ENCODE results near the gene RTL10.
A peak's percentile ranks its signal among the peaks of the same experiment; 100 is the strongest.

RTL10 gene

GRCh38 chr22:19875531-19876313 is 21.0 kb upstream of the RTL10 start:
- no peak for DNase-seq

GRCh38 chr22:19875061-19875530 is 20.4 kb upstream of the RTL10 start:
- DNase-seq, result no peak

GRCh38 chr22:19874307-19875060 is 19.8 kb upstream of the RTL10 start:
- peak; percentile 57 for DNase-seq

DNA sequence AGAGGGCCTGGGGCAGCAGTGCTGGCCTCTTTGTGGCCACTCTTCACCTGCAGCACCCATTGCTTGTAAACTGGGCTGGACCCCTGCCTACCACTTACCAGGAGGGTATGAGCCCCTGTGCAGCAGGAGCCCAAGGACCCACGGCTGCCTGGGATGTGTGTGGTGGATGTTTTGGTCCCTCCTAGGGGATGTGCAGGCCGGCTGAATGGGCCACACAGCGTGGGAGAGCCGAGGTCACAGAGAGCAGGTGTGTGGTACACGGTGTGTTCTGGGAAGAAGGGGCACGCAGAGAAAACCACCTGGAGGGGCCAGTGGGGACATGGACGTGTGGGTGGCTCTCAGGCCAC is 19.3 kb upstream of the RTL10 start:
- no peak for DNase-seq

DNA sequence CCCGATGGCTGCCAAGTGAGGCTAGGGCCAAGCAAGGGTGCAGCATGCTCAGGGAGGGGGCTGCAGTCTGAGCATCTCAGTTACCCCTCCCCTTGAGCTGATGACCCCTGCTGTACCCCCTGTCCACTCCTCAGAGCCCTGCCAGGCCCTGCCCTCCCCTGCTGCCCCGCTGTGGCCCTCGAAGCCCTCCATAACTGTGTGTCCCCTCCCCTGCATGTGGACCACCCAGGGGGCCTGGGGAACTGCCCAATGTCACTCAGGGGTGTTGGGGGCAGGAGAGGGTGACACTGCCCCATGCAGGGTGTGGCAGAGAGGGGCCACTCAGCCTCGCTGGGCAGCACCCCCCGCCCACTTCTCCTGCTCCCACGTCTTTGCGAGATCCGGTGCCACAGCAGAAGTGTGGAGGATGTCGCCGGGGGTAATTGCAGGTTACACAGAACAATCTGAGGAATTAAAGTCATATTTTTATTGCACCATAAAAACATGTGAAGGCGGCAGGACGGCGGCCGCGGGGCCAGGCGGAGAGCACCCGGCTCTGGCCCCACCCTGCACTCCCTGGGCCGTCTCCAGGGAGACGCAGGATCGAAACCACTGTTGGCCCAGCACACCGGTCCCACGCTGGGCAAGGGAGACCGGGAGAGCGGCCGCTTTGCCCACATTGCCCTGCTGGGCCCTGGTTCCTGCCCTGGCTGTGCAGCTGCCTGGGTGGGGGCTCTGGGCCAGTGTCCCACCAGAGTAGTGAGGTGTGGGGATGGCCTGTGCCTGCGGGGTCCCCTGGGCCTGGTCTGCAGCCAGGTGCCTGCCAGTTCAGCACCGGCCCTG is 18.7 kb upstream of the RTL10 start:
- DNase-seq, result no peak

- DNase-seq, result no peak
Measured at GRCh38 chr22:19872779-19873137, 18.1 kb upstream of the RTL10 start.

DNA sequence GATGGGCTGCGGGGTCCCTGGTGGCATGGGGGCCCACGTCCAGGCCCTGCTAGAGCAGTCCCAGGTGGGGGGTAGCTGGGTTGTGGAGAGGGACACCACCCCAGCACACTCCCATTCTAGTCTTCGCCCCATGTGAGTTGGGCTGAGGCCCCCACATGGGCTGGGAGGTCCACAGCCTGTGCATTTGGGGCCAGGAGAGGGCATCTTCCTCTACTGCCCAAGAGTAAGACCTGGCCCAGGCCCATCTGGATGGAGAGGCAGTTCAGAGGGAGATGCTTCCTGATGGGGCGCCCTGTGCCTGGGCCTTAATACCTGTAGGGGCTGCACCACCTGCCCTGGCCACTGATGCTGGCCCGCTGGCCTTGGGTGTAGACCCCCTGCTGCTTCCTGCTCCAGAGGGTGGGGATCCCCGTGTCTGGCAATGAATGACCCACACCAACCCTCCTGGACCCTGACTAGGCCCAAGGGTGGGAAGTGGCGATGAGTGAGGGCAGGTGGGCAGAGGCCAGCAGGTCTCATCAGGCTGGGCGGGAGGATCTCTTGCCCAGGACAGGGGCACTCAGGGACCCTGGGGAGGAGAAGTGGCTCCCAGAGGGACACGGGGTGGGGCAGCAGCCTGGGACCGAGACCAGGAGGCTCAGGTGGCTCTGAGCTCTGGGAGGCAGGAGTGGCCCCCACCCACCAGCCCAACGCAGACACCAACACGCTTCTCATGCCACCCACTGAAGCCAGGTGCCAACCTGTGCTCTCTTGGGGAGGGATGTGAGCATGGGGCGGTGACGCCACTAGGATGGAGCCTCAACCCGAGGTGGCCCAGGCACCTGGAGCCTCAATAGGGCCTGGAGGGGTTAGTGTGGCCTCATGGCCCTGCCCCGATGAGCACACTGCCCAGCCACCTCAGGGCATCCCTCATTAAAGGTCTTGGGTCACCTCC is 17.4 kb upstream of the RTL10 start:
- peak; percentile 1 for DNase-seq

GRCh38 chr22:19871023-19871844 is 16.6 kb upstream of the RTL10 start:
- DNase-seq, result peak; percentile 0

DNA sequence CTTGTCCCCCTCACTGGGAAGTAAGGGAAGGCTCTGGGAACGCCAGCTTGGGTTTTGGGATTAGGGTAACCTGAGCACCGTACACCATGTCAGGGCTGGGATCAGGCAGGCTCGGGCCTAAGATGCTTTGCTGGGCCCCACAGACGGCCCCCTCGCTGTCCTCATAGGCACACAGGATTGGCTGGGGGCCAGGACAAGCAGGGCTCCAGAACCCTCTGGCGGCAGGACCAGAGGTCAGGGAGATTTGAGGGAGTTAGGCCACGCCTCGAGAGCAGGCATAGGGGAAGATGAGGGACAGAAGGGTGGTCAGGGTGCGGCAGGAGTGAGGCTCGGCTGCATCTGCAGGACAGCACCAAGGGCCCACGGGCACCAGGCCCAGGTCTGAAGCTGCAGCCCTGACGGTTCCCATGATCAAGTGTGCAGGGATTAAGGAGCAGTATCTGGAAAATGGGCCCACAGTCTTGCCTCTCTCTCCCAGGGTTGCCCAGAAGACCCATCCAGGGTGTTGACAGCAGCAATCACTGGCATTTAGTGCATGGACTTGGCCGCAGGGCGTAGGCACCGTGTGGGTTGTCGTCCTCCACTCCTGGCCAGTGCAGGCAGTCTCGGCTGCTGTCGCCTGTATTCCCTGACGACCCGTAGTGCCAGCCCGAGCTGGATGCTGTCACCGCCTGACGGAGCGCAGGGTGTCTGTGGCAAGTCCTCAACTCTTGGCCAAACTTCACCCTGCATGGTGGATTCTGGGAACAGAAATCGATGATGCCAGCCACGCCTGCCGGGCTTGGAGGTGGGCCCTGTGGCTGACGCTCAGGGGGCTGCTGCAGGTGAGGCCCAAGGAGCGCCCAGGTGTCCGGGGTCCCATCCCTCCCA is 15.7 kb upstream of the RTL10 start:
- no peak for DNase-seq

- peak; percentile 0 for DNase-seq
Measured at GRCh38 chr22:19869497-19870152, 15.0 kb upstream of the RTL10 start.

DNA sequence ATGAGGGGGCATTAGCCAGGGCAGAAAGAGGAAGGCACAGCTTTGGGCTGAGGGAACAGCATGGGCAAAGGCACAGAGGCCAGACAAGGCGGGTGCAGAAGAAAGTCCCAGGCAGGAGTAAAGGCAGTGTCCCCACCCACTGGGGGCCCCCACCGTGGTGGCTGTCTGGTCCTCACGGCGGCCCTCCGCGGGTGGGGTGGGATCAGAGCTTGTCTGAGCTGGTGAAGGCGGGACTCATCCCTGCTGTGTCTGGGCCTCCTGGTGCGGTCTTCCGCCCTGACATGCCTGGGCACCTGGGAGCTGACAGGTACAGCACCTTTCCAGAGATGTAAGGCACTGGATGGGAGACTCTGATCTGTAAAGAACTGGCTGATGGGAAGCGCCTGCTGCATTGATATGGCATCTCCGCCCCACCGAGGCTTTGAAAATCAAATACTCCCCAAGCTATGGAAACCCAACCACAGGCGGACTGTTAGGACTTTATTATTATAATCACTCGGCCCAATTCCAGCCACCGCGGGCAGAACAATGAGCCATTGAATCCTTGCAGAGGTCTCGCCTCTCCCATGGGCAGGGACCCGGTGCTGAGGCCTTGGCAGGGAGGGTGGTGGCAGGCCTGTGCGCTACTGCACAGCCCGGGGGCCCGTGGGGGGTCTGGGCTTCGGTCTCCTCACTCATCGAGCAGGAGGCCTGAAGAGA is 14.2 kb upstream of the RTL10 start:
- DNase-seq, result peak; percentile 1

DNA sequence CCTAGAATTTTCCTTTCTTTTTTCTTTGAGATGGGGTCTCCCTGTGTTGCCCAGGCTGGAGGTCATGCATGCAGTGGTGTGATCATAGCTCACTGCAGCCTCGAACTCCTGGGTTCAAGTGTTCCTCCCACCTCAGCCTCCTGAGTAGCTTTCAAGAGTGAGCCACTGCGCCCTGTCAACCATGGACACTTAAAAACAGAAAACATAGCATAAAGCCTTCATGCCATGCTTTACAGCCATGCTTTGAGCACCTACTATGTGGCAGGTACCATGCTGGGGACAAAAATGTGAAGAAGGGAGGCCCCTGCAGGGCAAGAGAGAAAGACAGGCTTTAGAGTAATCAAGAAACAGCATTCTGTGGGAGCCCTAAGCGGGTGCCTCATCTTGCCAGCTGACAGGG is 13.7 kb upstream of the RTL10 start:
- no peak for DNase-seq

- no peak for DNase-seq
Measured at GRCh38 chr22:19867617-19868016, 12.9 kb upstream of the RTL10 start.

- no peak for DNase-seq
Measured at GRCh38 chr22:19866665-19867009, 12.0 kb upstream of the RTL10 start.

DNA sequence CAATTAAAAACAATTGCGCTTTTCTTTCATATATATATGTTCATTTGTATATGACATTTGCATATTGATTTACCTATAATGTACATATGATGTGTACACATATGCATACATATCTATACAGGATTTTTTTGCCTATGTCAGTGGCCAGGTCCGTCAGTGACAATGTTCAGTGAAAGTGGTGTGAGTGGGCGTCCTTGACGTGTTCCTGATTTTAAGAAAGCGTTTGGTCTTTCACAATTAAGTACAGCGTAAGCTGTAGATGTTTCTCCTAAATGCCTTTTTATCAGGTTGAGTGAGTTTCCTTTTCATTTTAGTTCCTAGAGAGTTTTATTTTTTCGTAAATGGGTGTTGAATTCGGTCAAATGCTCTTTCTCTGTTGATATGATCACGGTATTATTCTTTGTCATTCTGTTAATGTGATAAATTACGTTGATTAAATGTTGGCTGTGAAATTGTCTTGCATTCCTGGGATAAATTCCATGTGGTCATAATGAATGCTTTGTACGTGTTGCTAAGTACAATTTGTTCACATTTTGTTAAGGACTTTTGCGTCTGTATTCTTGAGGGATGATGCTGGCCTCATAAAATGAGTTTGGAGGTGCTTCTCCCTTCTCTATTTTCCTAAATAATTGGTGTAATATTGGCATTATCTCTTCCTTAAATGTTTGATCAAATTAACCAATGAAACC is 10.6 kb upstream of the RTL10 start:
- no peak for DNase-seq

- DNase-seq, result no peak
Measured at GRCh38 chr22:19864538-19865106, 9.9 kb upstream of the RTL10 start.

DNA sequence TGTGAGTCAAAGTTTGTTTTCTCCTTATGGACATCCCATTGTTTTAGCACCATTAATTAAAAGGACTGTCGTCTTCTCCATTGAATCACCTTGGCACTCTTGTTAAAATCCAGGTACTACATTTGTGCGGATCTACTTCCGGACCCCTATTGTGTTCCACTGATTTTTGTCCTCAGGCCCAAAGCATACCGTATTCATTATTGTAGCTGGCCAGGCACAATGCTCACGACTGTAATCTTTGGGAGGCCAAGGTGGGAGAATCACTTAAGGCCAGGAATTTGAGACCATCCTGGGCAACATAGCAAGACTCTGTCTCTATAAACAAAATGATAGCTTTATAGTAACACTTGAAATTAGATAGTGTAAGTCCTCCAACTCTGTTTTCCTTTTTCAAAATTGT is 8.9 kb upstream of the RTL10 start:
- no peak for DNase-seq

DNA sequence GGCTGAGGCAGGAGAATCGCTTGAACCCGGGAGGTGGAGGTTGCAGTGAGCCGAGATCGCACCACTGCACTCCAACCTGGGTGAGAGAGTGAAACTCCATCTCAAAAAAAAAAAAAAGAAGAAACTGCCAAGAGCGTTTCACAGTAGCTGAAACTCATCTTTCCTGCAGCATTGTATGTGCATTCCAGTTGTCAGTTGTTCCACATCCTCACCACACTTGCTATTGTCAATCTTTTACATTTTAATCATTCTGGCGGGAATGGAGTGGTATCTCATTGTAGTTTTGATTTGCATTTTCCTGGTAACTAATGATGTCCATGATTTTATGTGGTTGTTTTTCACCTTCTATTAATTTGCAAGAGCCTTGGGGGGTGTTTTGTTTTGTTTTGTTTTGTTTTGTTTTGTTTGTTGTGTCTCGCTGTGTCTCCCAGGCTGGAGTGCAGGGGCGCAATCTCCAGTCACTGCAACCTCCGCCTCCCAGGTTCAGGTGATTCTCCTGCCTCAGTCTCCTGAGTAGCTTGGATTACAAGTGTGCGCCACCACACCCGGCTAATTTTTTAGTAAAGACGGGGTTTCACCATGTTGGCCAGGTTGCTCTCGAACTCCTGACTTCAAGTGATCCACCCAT is 8.1 kb upstream of the RTL10 start:
- no peak for DNase-seq
